Neutrophil (primary cell): ENCODE data around the gene TRABD2B.

ENCODE experiments used
- H3K27ac ChIP-seq: fragments of 200-600 bp; sonication (generic); 2 replicates; pipeline ENCODE4 v1.5.1; 2016; ENCODE audit warnings: mild to moderate bottlenecking, moderate library complexity
- H3K27me3 ChIP-seq: fragments of 200-600 bp; sonication (generic); 2 replicates; pipeline ENCODE4 v1.6.0; 2016; ENCODE audit warnings: mild to moderate bottlenecking
- H3K36me3 ChIP-seq: fragments of 200-600 bp; sonication (generic); 2 replicates; pipeline ENCODE4 v1.5.1; 2017
- H3K4me1 ChIP-seq, 2 experiments: fragments of 200-600 bp in 1 of 2; sonication (generic) in 1 of 2; 1 replicate in 1 of 2; 2 replicates in 1 of 2; pipeline versions ENCODE4 v1.5.1 to v1.6.1; 2013 to 2016; ENCODE audit warnings: low read depth in 1 of 2, low read length in 1 of 2, mild to moderate bottlenecking in 1 of 2, moderate library complexity in 1 of 2; ENCODE audit not compliant: control insufficient read depth in 1 of 2, insufficient read depth in 1 of 2
- H3K4me3 ChIP-seq, 2 experiments: fragments of 200-600 bp in 1 of 2; sonication (generic) in 1 of 2; 1 replicate in 1 of 2; 2 replicates in 1 of 2; pipeline ENCODE4 v1.5.1; 2013 to 2016; ENCODE audit warnings: low read depth in 1 of 2, low read length in 1 of 2, mild to moderate bottlenecking in 1 of 2, moderate library complexity in 1 of 2
- H3K9me3 ChIP-seq: fragments of 200-600 bp; sonication (generic); 2 replicates; pipeline ENCODE4 v1.5.1; 2016
- CTCF ChIP-seq: fragments of 200-600 bp; sonication (generic); IDR thresholded peaks from 2 replicates; pipeline ENCODE4 v1.5.1; 2016; ENCODE audit warnings: antibody characterized with exemption

TRABD2B gene

GRCh38 chr1:47944561-47944960 lies 52.6 kb downstream of the TRABD2B start:
- Histone ChIP-seq H3K36me3 (no peaks in the 10 kb centered on the region), H3K4me1 (no peaks in the 10 kb centered on the region), H3K4me3 (no peak overlapping the region), H3K27me3 (peaks cover 7% of the 10 kb centered on the region), H3K27ac (no peak overlapping the region), H3K9me3 (no peaks in the 10 kb centered on the region)
- TF ChIP-seq CTCF, result no peak

- Histone ChIP-seq H3K4me3 (no peak overlapping the region), H3K36me3 (no peaks in the 10 kb centered on the region), H3K4me1 (no peaks in the 10 kb centered on the region), H3K27me3 (peaks cover 13% of the 10 kb centered on the region), H3K9me3 (no peaks in the 10 kb centered on the region), H3K27ac (no peak overlapping the region)
- TF ChIP-seq CTCF, result no peak
Observed at GRCh38 chr1:47942240-47942629, 55.0 kb downstream of the TRABD2B start.

GRCh38 chr1:47941609-47942239 lies 55.5 kb downstream of the TRABD2B start:
- H3K9me3 ChIP-seq, result no peaks in the 10 kb centered on the region
- H3K36me3 ChIP-seq, result no peaks in the 10 kb centered on the region
- H3K4me3 ChIP-seq, result no peak overlapping the region
- TF ChIP-seq CTCF, result no peak
- no peak overlapping the region for H3K27ac ChIP-seq
- H3K4me1 ChIP-seq, result no peaks in the 10 kb centered on the region
- peaks cover 13% of the 10 kb centered on the region for H3K27me3 ChIP-seq

- Histone ChIP-seq H3K27me3 (peaks cover 13% of the 10 kb centered on the region), H3K27ac (no peak overlapping the region), H3K36me3 (no peaks in the 10 kb centered on the region), H3K4me3 (no peak overlapping the region), H3K9me3 (no peaks in the 10 kb centered on the region), H3K4me1 (no peaks in the 10 kb centered on the region)
- no peak for TF ChIP-seq CTCF
Observed at GRCh38 chr1:47940779-47941178, 56.4 kb downstream of the TRABD2B start.

GRCh38 chr1:47940326-47940725 lies 56.9 kb downstream of the TRABD2B start:
- no peaks in the 10 kb centered on the region for H3K9me3 ChIP-seq
- H3K4me3 ChIP-seq, result no peak overlapping the region
- TF ChIP-seq CTCF, result no peak
- H3K27me3 ChIP-seq, result peaks cover 17% of the 10 kb centered on the region
- H3K36me3 ChIP-seq, result no peaks in the 10 kb centered on the region
- no peaks in the 10 kb centered on the region for H3K4me1 ChIP-seq
- no peak overlapping the region for H3K27ac ChIP-seq

- Histone ChIP-seq H3K36me3 (no peaks in the 10 kb centered on the region), H3K9me3 (no peaks in the 10 kb centered on the region), H3K4me1 (no peaks in the 10 kb centered on the region), H3K4me3 (no peak overlapping the region), H3K27me3 (peaks cover 23% of the 10 kb centered on the region), H3K27ac (no peak overlapping the region)
- TF ChIP-seq CTCF, result no peak
Observed at GRCh38 chr1:47938520-47938919, 58.7 kb downstream of the TRABD2B start.
